ENCODE measurements around the gene OLFML2A.

The OLFML2A gene

DNA sequence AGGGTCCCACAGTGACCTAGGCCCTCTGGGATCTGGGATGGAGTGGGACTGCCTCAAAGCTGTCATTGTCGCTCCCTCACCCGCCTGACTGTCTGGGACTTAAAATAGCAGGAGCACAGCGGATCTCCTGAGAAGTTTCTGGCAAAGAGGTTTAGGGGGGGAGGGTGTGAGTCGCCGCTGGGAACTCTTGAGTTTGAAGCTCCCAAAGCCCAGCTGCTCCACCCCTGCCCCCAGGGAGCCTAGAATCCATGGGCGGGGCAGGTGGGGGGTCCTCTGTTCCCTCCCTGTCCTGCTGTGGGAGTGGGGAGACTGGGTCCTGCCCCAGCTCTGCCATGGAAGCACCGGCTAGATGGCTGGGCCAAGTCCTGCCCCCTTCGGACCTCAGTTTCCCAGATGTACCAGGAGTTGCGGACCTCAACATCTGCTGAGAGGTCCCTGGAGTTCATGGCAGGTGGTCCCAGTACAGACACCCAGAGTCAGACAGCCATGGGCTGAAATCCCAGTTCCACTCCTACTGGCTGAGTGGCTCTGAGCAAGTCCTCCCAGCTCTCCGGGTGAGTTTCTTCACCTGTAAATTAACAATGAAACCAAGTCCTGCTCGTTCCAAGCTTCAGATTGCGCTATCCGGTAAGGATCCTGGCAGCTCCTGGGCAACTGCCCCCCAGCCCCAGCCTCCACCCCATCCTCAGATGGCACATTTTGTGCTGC, 75.3 kb downstream of the OLFML2A start:
- no peak for DNase-seq (ENCODE audit: low read depth in 2 of 2, low spot score in 1 of 2)

DNA sequence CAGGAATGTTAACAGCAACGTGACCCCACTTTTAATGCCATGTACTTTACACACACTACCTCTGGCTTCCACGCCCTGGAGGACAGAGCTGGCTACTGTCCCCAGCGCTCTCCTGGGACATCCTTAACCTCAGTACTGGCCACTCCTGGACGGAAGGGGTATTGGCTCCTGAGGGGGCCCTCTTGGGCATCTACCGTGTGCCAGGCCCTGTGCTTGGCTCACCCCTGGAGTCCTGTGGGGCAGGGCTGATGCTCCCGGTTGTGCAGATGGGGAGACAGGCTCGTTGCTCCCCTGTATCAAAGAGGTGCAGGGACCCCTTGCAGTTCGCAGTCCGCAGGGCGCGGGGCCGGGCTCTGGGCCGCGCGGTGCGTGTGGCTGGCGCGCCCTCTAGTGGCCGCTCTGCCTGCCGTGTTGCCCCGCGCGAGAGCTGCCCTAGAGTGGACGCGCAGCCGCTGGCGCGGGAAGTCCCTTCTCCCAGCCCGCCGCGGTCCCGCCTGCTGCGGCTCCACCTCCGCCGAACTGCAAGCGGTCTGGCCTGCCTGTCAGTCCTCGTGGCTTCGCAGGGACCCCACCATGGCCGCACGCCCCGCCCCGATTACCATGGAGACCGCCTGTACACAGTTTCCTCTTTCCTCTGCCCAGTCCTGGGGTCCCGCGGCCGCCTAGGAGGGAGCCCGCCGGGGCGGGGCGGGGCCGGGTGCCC, 76.0 kb downstream of the OLFML2A start, which contains the start of gene WDR38:
Gene WDR38, plus strand, starts transcription at position 632 of the 703 bp plus-strand sequence. CDS start 72 bp downstream, outside the sequence.
- DNase-seq (ENCODE audit: low read depth in 2 of 2, low spot score in 1 of 2) = peak in 1 of 2 donors; percentile 64

DNA sequence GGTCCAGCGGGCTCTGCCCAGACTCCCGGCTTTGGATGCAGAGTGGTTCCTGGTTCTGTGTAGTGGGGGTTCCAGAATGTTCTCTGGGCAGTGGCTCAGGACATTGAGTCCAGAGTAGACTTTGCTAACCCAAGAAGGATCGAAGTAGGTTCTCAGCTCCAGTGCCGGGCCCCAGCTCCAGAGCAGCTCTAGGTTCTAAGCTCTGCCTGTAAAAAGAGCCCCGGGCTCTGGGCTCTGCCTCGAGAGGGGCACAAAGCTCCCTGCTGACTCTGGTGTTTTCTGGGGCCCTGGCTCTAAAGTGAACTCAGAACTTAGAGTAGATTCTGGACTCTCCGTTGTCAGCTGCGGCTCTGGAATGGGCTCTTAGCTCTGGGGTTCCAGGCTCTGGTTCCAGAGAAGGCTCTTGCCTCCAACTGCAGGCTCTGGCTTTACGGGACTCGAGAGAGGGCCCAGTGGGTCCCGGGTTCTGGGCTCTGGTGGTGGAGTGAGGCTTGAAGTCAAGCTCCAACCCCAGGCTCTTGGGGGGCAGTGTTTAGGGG, 76.7 kb downstream of the OLFML2A start:
- no peak for DNase-seq (ENCODE audit: low read depth in 2 of 2, low spot score in 1 of 2)

GRCh38 chr9:124854161-124854560, 77.2 kb downstream of the OLFML2A start:
- no peak for DNase-seq (ENCODE audit: low read depth in 2 of 2, low spot score in 1 of 2)

- no peak for DNase-seq (ENCODE audit: low read depth in 2 of 2, low spot score in 1 of 2)
These were observed 77.9 kb downstream of the OLFML2A start for GRCh38 chr9:124854822-124855221.

- no peak for DNase-seq (ENCODE audit: low read depth in 2 of 2, low spot score in 1 of 2)
These were observed 78.6 kb downstream of the OLFML2A start for GRCh38 chr9:124855566-124855943.

GRCh38 chr9:124855944-124856765, 79.2 kb downstream of the OLFML2A start:
- no peak for DNase-seq (ENCODE audit: low read depth in 2 of 2, low spot score in 1 of 2)

DNA sequence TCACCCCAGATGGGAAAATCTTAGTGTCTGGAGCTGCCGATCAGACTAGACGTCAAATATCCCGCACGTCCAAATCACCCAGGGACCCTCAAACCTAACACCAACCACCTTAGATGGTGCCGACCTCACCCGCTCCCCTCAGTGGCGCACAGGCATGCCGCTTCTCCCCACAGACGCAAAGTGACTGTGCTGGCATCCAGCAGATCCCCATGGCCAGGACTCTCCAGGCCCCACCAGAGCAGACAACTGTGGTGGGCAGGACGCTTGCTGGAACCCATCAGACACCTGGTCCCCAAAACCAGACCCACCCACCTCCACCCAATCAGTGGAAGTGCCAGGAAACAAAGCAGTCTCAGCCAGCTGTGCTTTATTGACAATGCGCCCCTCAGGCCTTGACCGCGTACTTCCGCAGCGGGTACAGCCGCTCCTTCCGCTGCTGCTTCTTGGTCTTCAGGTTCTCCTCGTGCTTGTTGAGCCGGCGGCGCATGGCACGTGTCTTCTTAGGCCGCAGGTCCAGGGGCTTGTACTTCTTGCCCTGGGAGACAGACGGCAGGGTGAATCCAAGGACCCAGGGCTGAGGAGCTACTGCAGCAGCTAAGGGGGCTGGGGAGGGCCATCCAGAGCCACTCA, 80.7 kb downstream of the OLFML2A start:
- no peak for DNase-seq (ENCODE audit: low read depth in 2 of 2, low spot score in 1 of 2)

DNA sequence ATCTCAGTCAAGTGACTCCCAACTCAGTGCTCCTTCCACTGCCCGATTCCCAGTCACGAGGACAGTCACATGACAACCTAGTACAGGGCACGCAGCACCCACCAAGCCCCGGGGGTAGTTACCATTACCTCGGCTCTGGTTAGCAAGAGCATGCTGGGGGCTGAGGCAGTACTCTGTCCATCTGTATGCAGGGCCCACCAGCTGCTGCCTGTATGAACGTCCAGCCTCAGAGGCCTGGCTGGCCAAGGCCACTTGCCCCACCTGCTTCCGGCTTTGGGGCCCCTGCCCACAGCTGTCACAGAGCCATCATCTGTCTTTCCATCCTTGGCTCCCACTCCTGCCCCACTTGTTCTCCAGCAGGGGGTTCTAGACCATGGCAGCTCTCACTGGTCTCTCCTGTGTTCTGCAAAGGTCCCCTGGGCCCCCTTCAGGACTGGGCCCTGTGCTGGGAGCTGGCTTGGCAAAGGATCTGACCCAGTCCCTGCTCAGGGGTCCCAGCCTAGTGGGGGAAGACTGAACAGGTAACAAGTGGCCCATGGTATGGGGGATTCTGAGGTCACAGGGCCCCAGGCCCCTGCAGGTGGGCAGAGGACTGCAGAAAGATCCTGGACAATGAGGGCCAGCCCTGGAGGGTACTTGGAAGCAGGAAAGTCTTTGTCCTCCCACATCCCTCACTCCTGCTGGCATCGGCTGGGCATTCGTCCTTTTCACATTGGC, 81.6 kb downstream of the OLFML2A start:
- no peak for DNase-seq (ENCODE audit: low read depth in 2 of 2, low spot score in 1 of 2)

DNA sequence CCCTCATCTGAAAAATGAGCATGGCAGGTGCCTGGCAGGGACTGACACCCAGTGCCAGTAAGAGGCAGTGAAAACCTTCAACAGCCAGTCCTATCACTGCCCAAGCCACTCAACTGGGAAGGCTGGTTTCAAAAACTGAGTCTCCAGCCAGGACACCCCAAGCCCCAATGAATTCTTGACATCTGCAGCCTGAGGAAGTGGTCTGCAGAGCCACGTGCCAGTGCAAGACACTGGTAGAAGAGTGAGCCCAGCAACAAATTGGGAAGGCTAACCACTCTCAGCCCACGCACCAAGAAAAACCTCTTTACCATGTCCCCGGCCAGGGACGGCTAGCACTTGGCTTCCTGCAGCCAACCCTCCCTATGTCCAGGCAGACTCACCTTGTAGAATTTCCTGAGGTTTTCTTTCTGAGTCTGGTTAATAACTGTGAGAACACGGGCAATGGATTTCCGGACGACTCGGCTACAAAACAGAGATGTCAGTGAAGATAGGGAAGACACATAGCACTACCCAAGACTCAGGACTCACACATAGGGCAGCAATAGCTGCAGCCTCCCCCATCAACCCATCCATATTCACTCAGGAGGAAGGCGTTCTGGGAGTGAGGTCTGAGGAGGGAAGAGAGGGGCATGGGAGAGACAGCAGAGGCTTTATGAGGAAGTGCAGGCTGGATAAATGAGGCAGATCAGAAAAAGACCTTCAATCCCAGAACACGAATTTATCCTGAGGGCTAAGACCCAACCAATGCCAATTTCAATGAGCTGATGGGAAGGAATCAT, 83.1 kb downstream of the OLFML2A start:
- no peak for DNase-seq (ENCODE audit: low read depth in 2 of 2, low spot score in 1 of 2)

GRCh38 chr9:124860582-124861341, 83.8 kb downstream of the OLFML2A start:
- no peak for DNase-seq (ENCODE audit: low read depth in 2 of 2, low spot score in 1 of 2)

DNA sequence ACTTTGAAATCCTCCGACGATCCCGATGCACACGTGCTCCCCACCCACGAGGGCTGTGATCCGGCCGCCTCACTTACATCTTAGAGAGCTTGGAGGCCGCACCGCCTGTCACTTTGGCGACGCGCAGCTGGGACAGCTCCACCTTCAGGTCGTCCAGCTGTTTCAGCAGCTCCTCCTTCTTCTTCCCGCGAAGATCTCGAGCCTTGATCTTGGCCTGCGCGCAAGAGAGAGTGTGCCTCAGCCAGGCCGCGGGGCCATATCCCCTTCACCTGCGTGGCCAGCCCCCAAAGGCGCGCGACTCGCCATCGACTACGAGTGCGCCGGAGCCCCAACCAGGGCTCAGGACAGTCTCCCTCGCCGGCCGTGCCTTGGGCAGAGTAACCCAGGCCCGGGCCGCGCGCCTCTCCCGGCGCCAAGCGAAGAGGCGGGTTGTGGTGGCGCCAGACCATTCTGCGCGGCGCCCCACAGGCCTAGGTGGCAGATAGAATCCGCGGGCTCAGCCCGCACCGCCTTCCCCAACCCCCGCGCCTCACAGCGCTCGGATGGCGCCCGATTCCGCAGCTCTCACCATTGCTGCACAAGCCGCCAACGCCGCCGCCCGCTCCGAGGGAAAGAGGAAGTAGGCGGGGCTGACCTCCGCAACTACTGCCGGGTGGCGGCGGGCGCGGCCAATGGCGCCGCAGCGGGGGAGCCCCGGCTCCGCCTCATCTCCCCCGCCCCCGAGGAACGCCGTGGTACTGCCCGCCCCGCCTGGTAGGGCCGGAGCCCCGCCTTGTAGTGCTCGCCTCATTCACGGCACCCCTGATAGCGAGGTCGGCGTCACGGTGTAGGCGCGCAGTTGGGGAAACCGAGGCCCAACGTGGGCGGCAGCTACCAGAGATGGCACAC, 84.7 kb downstream of the OLFML2A start, which contains the start of the genes ARPC5L and RPL35:
Gene ARPC5L, plus strand, starts transcription at position 789 of the 888 bp plus-strand sequence. CDS start 7,161 bp downstream, outside the sequence.
Gene RPL35, minus strand, starts transcription at position 616 of the 888 bp plus-strand sequence. Its CDS starts 45 bp downstream, at position 571.
- peak; percentile 90 for DNase-seq (ENCODE audit: low read depth in 2 of 2, low spot score in 1 of 2)

- no peak for DNase-seq (ENCODE audit: low read depth in 2 of 2, low spot score in 1 of 2)
These were observed 86.5 kb downstream of the OLFML2A start for GRCh38 chr9:124863371-124863871.
